T47D (cell line): ENCODE results near the gene ITPR1.

Experiments used
- DNase-seq, 2 experiments: peaks; one replicate each; pipeline versions ENCODE4 v3.0.0 to v3.0.0-alpha.2; 2011 to 2012; ENCODE audit warnings: low read depth in 1 of 2, low spot score in 1 of 2
- JUND ChIP-seq: IDR thresholded peaks from 2 replicates; pipeline ENCODE4 v1.6.1; 2012; ENCODE audit warnings: low read depth
- in situ Hi-C: cut with HindIII; loops from 2 replicates; pipeline ENCODE4 v1.10.0; 2016; ENCODE audit warnings: low sequenced_read_pairs, low pct_unique_long_range_greater_than_20kb

The ITPR1 gene

GRCh38 chr3:4506559-4507023 lies 13.4 kb downstream of the ITPR1 start:
- no peak for TF ChIP-seq JUND
- DNase-seq: no peak
- in situ Hi-C loops: no loop called here

GRCh38 chr3:4507024-4507596 lies 14.0 kb downstream of the ITPR1 start:
- TF ChIP-seq JUND: no peak
- in situ Hi-C loops: no loop called here
- no peak for DNase-seq

- TF ChIP-seq JUND: no peak
These were observed 15.2 kb downstream of the ITPR1 start for GRCh38 chr3:4508048-4508981.

DNA sequence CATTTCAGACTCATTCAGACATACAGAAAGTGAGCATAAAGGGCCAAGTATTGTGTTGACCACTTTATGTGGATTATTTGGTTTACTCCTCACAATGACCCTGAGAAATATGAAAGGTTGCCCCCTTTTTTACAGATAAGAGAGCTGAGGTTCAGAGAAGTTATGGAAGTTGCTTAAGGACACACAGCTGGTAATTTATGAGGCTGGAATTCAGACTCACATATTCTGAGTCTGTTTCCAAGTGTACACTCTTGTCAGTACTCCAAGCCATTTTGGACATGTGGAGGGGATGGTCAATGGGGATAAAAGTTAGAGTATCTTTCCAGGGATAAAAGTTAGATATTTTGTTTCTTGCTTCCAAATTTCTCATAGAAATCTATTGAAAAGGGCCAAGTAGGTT lies 15.9 kb downstream of the ITPR1 start:
- no peak for DNase-seq
- no peak for TF ChIP-seq JUND
- in situ Hi-C loops: no loop called here

More at GRCh38 chr3:4508048-4508981, 15.2 kb downstream of the ITPR1 start:
- in situ Hi-C loops: no loop called here
- DNase-seq: no peak

GRCh38 chr3:4509983-4510755 lies 17.0 kb downstream of the ITPR1 start:
- in situ Hi-C loops: no loop called here
- no peak for TF ChIP-seq JUND
- DNase-seq: no peak

DNA sequence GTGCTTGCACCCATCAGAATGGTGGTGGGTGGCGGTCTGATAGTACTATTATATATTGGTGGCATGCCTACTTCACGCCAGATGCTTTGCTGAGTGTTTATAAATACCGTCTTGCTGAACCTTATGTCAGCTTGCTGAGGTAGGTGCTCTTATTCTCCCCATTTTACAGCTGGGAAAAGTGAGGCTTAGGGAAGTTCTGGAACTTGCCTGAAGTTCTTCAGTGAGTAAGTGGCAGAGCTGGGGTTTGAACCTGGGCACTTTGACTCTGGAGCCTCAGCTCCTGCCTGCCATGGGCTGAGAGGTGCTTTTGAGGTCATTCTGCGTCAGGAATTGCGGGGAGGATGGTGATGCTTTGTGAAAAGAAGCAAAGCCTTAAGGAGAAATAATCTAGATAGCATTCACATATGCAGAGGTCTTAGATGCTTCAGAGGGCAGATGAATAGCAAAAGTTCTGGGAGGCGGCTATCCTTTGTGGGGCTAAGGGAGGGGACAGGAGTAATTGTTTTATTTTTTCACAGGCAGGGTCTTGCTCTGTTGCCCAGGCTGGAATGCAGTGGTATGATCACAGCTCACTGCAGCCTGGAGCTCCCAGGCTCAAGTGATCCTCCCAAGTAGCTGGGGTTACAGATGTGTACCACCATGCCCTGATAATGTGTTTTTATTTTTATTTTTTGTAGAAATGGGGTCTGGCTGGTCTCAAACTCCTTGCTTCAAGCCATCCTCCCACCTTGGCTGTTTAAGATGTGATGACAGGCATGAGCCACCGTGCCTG lies 18.5 kb downstream of the ITPR1 start:
- in situ Hi-C loops: no loop called here

DNA sequence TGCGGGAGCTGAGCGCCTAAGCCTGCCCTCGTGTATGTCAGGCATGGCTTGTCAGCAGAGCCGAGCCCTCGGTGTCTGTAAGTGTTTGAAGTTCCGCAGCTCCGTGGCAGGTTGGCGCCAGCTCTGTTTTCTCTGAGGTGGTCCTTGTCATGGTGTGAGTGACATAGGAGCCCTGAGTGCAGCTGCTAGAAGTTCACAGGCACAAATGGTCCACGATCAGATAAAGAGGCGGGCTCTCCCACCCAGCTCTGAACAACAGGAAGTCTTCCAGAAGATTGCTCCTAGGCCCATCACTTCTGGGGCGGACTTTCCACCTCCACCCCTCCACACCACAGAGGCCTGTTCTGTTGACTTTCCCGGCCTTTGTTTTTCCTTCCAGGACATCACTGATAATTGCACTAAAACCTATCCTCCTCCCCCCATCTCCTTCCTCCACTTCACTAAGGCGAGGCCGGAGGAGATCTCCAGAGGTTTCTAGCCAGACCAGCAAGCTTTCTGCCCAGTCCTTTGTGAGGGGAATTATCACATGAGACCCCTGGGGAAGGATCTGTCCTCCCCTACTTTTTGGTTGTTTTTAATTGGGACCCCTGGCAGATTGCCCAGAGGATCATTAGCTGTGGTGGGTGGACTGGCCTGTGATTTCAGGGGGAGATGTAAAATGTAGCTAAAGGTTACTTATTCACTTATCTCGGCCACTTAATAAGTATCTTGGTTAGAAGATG lies 19.9 kb downstream of the ITPR1 start:
- in situ Hi-C loops: no loop called here
- DNase-seq: no peak
- TF ChIP-seq JUND: no peak

More for the DNA sequence above, 18.5 kb downstream of the ITPR1 start:
- TF ChIP-seq JUND: no peak
- no peak for DNase-seq

GRCh38 chr3:4514321-4514720 lies 21.2 kb downstream of the ITPR1 start:
- in situ Hi-C loops: no loop called here
- TF ChIP-seq JUND: no peak
- DNase-seq: no peak

DNA sequence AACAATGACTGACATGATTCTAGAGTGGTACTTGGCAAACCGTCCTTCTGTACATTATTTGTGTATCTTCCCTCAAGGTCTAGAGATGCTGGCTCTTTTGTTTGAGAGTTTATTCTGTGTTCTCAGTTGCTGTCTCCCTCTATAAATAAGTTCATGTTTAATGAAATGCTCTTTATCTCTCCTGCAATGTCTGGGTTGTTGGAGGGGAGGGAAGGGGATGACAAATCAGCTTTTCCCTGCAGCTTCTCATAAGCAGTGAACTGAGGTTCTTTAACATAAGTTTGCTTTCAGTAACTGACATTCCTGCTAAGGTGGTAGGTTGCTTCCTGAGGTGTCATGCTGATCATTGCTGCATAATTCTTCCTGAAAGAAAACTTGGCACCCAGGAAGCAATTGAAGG lies 21.8 kb downstream of the ITPR1 start:
- in situ Hi-C loops: no loop called here
- no peak for DNase-seq

DNA sequence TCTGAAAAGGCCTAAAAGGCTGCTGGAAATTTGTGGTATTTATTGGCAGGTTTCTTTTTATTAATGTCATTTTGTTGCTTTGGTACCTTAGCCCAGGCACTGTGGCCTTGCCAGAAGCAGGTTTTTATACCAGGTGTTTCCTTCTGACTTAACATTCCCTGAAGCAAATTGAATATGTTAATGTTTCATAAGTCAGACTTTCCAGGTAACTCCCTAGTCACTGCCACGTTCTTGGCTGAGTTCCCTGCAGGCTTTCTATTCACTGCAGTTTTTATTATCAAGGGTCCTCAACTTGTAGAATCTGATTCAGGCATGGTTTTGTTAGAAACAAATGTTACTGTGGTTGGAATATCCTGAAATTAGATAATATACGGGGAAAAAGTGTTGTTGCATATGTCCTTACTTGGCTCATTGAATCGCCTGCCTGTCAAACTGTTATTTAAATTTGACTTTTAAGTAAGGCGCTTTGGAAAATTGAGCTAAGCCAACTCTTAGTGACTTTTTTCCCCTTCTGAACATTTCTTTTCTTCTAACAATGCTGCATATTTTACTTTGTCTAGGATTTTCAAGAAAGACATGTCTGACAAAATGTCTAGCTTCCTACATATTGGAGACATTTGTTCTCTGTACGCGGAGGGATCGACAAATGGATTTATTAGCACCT lies 22.9 kb downstream of the ITPR1 start:
- TF ChIP-seq JUND: no peak
- DNase-seq: no peak
- in situ Hi-C loops: no loop called here

More for the DNA sequence above, 21.8 kb downstream of the ITPR1 start:
- no peak for TF ChIP-seq JUND

- TF ChIP-seq JUND: no peak
- DNase-seq: no peak
- in situ Hi-C loops: no loop called here
These were observed 23.9 kb downstream of the ITPR1 start for GRCh38 chr3:4517093-4517492.
